ENCODE results near the gene ZNF598. TPM values are rescaled to one million over a fixed set of nuclear protein-coding genes. Genes with fewer than 3 reads are reported as not detected.
"Not testable (repeated sequence)": the region's sequence is repeated elsewhere in the genome, so short reads cannot be mapped to it uniquely, and the experiment has no call there.

The ZNF598 gene
- total RNA-seq, 4 donors from 2014 or later, result 37.0 to 83.1 (median 49.2) TPM

- 0 to 3% methylated on average over 6 of the region's 33 CpGs for WGBS, 2 donors
- no peak for DNase-seq (ENCODE audit: low spot score in 2 of 2)
- Histone ChIP-seq H3K36me3 (no peaks in the 10 kb centered on the region), H3K9me3 (no peaks in the 10 kb centered on the region), H3K4me3 (no peak within 1 kb of the TSS), H3K4me1 (peaks cover 0 to 39% (median 17%) of the 10 kb centered on the region in 4 donors), H3K27ac (no peak within 1 kb of the TSS), H3K27me3 (peaks cover 0 to 35% of the 10 kb centered on the region in 2 donors)
- TF ChIP-seq POLR2A (IDR thresholded peaks at IDR 0.05) (no peak), EP300 (IDR thresholded peaks at IDR 0.05) (no peak)
- TF ChIP-seq, protein P1, sequence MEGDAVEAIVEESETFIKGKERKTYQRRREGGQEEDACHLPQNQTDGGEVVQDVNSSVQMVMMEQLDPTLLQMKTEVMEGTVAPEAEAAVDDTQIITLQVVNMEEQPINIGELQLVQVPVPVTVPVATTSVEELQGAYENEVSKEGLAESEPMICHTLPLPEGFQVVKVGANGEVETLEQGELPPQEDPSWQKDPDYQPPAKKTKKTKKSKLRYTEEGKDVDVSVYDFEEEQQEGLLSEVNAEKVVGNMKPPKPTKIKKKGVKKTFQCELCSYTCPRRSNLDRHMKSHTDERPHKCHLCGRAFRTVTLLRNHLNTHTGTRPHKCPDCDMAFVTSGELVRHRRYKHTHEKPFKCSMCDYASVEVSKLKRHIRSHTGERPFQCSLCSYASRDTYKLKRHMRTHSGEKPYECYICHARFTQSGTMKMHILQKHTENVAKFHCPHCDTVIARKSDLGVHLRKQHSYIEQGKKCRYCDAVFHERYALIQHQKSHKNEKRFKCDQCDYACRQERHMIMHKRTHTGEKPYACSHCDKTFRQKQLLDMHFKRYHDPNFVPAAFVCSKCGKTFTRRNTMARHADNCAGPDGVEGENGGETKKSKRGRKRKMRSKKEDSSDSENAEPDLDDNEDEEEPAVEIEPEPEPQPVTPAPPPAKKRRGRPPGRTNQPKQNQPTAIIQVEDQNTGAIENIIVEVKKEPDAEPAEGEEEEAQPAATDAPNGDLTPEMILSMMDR (IDR thresholded peaks at IDR 0.05), result no peak
These were observed 9.9 kb upstream of the ZNF598 start, which contains the start of gene NPW for GRCh38 chr16:2019518-2019920. Gene NPW, plus strand, starts transcription at chr16:2019785.

GRCh38 chr16:2016407-2016922 is 6.8 kb upstream of the ZNF598 start:
- TF ChIP-seq POLR2A (IDR thresholded peaks at IDR 0.05) (no peak), EP300 (IDR thresholded peaks at IDR 0.05) (no peak)
- TF ChIP-seq, protein P1 (IDR thresholded peaks at IDR 0.05), result no peak
- WGBS, 2 donors, result 29 to 35% methylated on average over 11 to 13 of the region's 13 CpGs
- Histone ChIP-seq H3K27me3 (peaks cover 0 to 25% of the 10 kb centered on the region in 2 donors), H3K9me3 (no peaks in the 10 kb centered on the region), H3K27ac (no peak overlapping the region), H3K4me1 (peaks cover 0 to 17% (median 4%) of the 10 kb centered on the region in 4 donors), H3K36me3 (no peaks in the 10 kb centered on the region), H3K4me3 (no peak overlapping the region)
- no peak for DNase-seq (ENCODE audit: low spot score in 2 of 2)

DNA sequence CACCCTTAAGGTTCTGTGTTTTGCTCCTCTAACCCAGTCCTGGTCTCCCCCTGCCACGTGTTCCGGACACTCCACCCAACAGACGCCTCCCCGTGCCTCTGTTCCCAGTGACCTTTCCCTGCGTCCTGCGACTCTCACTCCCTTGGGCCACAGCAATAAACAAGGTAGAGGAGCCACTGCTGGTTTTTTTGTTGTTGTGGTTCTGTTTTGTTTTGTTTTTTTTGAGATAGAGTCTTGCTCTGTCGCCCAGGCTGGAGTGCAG is 6.3 kb upstream of the ZNF598 start:
- Histone ChIP-seq H3K36me3 (no peaks in the 10 kb centered on the region), H3K4me1 (peaks cover 0 to 17% (median 4%) of the 10 kb centered on the region in 4 donors), H3K27ac (no peak overlapping the region), H3K9me3 (no peaks in the 10 kb centered on the region), H3K27me3 (peaks cover 0 to 19% of the 10 kb centered on the region in 2 donors), H3K4me3 (no peak overlapping the region)
- no peak for DNase-seq (ENCODE audit: low spot score in 2 of 2)
- TF ChIP-seq, protein P1 (IDR thresholded peaks at IDR 0.05), result no peak
- TF ChIP-seq EP300 (IDR thresholded peaks at IDR 0.05) (no peak), POLR2A (IDR thresholded peaks at IDR 0.05) (no peak)
- WGBS, 2 donors, result 76 to 84% methylated on average over 7 of the region's 7 CpGs

- Histone ChIP-seq H3K9me3 (no peaks in the 10 kb centered on the region), H3K4me3 (no peak overlapping the region), H3K36me3 (no peaks in the 10 kb centered on the region), H3K4me1 (peaks cover 0 to 17% (median 7%) of the 10 kb centered on the region in 4 donors), H3K27me3 (peaks cover 0 to 14% of the 10 kb centered on the region in 2 donors), H3K27ac (no peak overlapping the region)
- TF ChIP-seq, protein P1 (IDR thresholded peaks at IDR 0.05), result no peak
- no peak for DNase-seq (ENCODE audit: low spot score in 2 of 2)
- 80 to 88% methylated on average over 24 of the region's 24 CpGs for WGBS, 2 donors
These were observed 5.7 kb upstream of the ZNF598 start for GRCh38 chr16:2015117-2015946.

GRCh38 chr16:2013527-2013926 is 3.9 kb upstream of the ZNF598 start:
- TF ChIP-seq, protein P1 (IDR thresholded peaks at IDR 0.05), result no peak
- TF ChIP-seq EP300 (IDR thresholded peaks at IDR 0.05) (no peak), POLR2A (IDR thresholded peaks at IDR 0.05) (no peak)
- H3K27ac ChIP-seq, result no peak overlapping the region
- H3K4me3 ChIP-seq, result no peak overlapping the region
- H3K27me3 ChIP-seq, result no peaks in the 10 kb centered on the region
- no peaks in the 10 kb centered on the region for H3K36me3 ChIP-seq
- H3K9me3 ChIP-seq, result no peaks in the 10 kb centered on the region
- no peak for DNase-seq (ENCODE audit: low spot score in 2 of 2)
- peaks cover 0 to 15% (median 14%) of the 10 kb centered on the region in 4 donors for H3K4me1 ChIP-seq
- WGBS, 2 donors, result 73 to 81% methylated on average over 15 of the region's 15 CpGs

DNA sequence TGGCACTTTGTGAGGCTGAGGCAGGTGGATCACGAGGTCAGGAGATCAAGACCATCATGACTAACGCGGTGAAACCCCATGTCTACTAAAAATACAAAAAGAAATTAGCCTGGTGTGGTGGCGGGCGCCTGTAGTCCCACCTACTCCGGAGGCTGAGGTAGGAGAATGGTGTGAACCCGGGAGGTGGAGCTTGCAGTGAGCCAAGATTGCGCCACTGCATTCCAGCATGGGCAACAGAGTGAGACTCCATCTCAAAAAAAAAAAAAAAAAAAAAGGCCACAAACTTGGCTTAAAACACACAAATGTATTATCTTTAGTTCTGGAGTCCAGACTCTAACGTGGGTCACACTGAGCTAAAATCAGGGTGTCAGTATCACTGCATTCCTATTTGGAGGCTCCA is 2.1 kb upstream of the ZNF598 start:
- H3K27me3 ChIP-seq, result not testable (repeated sequence)
- WGBS, 2 donors, result 81 to 91% methylated on average over 9 of the region's 9 CpGs

More for the DNA sequence above, 2.1 kb upstream of the ZNF598 start:
- not testable (repeated sequence) for H3K27ac ChIP-seq; H3K9me3 ChIP-seq; H3K36me3 ChIP-seq; H3K4me3 ChIP-seq; DNase-seq (ENCODE audit: low spot score in 2 of 2)
- H3K4me1 ChIP-seq, result peaks cover 4 to 33% (median 32%) of the 10 kb centered on the region in 4 donors
